Mucosa of rectum (tissue), 2 donors: ENCODE data around the gene MKRN1.
"Not testable (repeated sequence)": the region's sequence is repeated elsewhere in the genome, so short reads cannot be mapped to it uniquely, and the experiment has no call there.

Source experiments
- H3K27ac ChIP-seq, 2 donors: one replicate each; pipeline ENCODE4 v1.7.0; 2013; ENCODE audit warnings: inconsistent platforms in 2 of 2, low read depth in 2 of 2, low read length in 2 of 2
- H3K27me3 ChIP-seq, 2 donors: one replicate each; pipeline ENCODE4 v1.7.0; 2013; ENCODE audit warnings: low read length in 2 of 2; ENCODE audit not compliant: control insufficient read depth in 2 of 2, insufficient read depth in 2 of 2
- H3K36me3 ChIP-seq, 2 donors: one replicate each; pipeline ENCODE4 v1.7.0; 2013; ENCODE audit warnings: low read length in 2 of 2; ENCODE audit not compliant: control insufficient read depth in 2 of 2, insufficient read depth in 2 of 2
- H3K4me1 ChIP-seq, 2 donors: one replicate each; pipeline ENCODE4 v1.7.0; 2013; ENCODE audit warnings: low read length in 2 of 2, mild to moderate bottlenecking in 1 of 2; ENCODE audit not compliant: control insufficient read depth in 2 of 2, insufficient read depth in 2 of 2
- H3K4me3 ChIP-seq, 2 donors: one replicate each; pipeline ENCODE4 v1.7.0; 2013; ENCODE audit warnings: low read length in 2 of 2
- H3K9ac ChIP-seq, 2 donors: one replicate each; pipeline ENCODE4 v1.7.0; 2013; ENCODE audit warnings: low read length in 2 of 2, low read depth in 1 of 2, mild to moderate bottlenecking in 1 of 2
- H3K9me3 ChIP-seq, 2 donors: one replicate each; pipeline ENCODE4 v1.7.0; 2013; ENCODE audit warnings: low read length in 2 of 2; ENCODE audit not compliant: control insufficient read depth in 2 of 2
- donor health status: healthy.
- donor health status: Normal muscosa, but diverticular disease.

The MKRN1 gene

GRCh38 chr7:140512317-140513000, 33.2 kb upstream of the MKRN1 start:
- no peaks in the 10 kb centered on the region for H3K9me3 ChIP-seq
- peaks cover 19 to 24% of the 10 kb centered on the region in 2 donors for H3K4me1 ChIP-seq
- peak overlapping the region; percentile 92 for H3K27ac ChIP-seq
- peak overlapping the region in 1 of 2 donors; percentile 20 for H3K4me3 ChIP-seq
- peaks cover 0 to 3% of the 10 kb centered on the region in 2 donors for H3K27me3 ChIP-seq
- H3K36me3 ChIP-seq: no peaks in the 10 kb centered on the region
- peak overlapping the region; percentile 58 to 61 for H3K9ac ChIP-seq

DNA sequence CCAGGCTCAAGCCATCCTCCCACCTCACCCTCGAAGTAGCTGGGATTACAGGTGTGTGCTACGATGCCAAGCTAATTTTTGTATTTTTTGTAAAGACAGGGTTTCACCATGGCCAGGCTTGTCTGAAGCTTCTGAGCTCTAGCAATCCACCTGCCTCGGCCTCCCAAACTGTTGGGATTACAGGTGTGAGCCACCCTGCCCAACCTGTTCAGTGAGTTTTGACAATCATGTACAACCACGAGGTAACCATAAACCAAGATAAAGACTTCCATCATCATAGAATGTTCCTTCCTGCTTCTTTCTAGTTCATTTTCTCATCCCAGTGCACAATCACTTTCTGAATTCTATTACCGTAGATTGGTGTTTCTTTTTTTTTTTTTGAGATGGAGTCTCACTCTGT, 30.5 kb upstream of the MKRN1 start:
- Histone ChIP-seq H3K9me3 (no peaks in the 10 kb centered on the region), H3K4me3 (no peak overlapping the region), H3K27me3 (peaks cover 0 to 3% of the 10 kb centered on the region in 2 donors), H3K27ac (peak overlapping the region; percentile 78 to 81), H3K4me1 (peaks cover 26 to 34% of the 10 kb centered on the region in 2 donors), H3K9ac (no peak overlapping the region), H3K36me3 (no peaks in the 10 kb centered on the region)

DNA sequence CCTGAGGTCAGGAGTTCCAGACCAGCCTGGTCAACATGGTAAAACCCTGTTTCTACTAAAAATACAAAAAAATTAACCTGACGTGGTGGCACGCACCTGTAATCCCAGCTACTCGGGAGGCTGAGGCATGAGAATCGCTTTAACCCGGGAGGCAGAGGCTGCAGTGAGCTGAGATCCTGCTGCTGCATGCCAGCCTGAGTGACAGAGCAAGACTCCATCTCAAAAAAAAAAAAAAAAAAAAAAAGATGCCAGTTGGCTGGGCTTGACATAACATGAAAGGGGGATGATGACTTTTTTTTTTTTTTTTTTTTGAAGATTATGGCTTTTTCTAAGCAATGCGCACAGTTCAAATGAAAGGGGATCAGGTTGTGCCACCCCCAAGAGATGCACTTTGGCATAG, 28.3 kb upstream of the MKRN1 start:
- Histone ChIP-seq H3K27ac (peak overlapping the region; percentile 40 to 65), H3K4me1 (peaks cover 26 to 33% of the 10 kb centered on the region in 2 donors), H3K9ac (peak overlapping the region in 1 of 2 donors; percentile 26)
- not testable (repeated sequence) for H3K27me3 ChIP-seq, H3K4me3 ChIP-seq, H3K9me3 ChIP-seq, H3K36me3 ChIP-seq

GRCh38 chr7:140506788-140507464, 27.6 kb upstream of the MKRN1 start:
- Histone ChIP-seq H3K27me3 (no peaks in the 10 kb centered on the region), H3K9ac (no peak overlapping the region), H3K9me3 (no peaks in the 10 kb centered on the region), H3K27ac (peak overlapping the region in 1 of 2 donors; percentile 11), H3K4me1 (peaks cover 20 to 27% of the 10 kb centered on the region in 2 donors), H3K36me3 (no peaks in the 10 kb centered on the region), H3K4me3 (no peak overlapping the region)

DNA sequence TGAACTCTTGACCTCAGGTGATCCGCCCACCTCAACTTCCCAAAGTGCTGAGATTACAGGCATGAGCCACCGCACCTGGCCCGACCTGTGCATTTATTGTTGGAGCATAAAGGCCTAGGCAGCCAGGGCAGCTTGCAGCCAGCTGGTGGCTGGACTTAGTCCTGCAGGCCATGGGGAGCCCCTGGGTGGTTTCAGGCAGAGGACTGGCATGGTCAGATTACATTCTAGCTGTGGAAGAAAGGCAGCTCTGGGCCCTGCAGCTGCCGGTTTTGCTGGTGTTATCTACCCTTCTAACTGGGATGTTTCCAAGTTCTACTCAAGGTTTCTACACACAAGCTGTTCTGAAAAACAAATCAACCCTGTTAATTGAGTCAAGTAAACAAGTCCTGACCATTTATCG, 22.7 kb upstream of the MKRN1 start:
- Histone ChIP-seq H3K27me3 (no peaks in the 10 kb centered on the region), H3K4me3 (no peak overlapping the region), H3K9ac (no peak overlapping the region), H3K36me3 (no peaks in the 10 kb centered on the region), H3K4me1 (peaks cover 7 to 13% of the 10 kb centered on the region in 2 donors), H3K27ac (peak overlapping the region in 1 of 2 donors; percentile 38), H3K9me3 (no peaks in the 10 kb centered on the region)

DNA sequence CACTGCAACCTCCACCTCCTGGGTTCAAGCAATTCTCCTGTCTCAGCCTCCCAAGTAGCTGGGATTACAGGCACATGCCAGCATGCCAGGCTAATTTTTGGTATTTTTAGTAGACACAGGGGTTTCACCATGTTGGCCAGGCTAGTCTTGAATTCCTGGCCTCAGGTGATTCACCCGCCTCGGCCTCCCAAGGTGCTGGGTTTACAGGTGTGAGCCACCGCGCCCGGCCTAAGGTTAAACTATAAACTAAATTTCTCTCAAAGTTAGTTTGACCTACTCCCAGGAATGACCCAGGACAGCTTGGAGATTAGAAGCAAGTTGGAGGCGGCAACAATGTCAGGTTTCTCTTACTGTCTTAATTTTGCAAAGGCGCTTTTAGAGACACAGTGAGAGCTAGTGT, 18.5 kb upstream of the MKRN1 start:
- not testable (repeated sequence) for H3K4me1 ChIP-seq, H3K9ac ChIP-seq, H3K36me3 ChIP-seq, H3K9me3 ChIP-seq, H3K27me3 ChIP-seq
- Histone ChIP-seq H3K27ac (peak overlapping the region in 1 of 2 donors; percentile 56), H3K4me3 (peak overlapping the region in 1 of 2 donors; percentile 23)

DNA sequence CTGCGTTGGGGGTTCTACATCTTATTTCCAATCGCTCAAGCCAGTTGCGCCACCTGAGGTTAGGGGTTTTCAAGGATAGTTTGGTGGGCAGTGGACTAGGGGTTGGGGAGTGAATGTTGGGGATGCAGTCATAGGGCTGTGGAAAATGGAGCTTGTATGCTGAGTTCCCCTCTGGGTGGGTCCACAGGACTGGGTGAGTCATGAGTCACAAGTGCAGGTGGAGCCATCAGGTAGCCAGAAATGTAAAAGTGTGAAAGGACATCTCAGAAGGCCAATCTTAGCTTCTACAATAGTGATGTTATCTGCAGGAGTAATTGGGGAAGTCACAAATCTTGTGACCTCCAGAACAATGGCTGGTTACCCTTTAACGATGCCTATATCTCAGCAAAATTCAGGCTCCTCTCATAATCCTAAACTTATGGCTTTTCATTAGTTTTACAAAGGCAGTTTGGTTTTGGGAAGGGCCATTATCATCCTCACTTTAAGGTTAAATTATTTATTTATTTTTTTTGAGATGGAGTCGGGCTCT, 18.0 kb upstream of the MKRN1 start:
- peaks cover 2 to 8% of the 10 kb centered on the region in 2 donors for H3K4me1 ChIP-seq
- no peaks in the 10 kb centered on the region for H3K27me3 ChIP-seq
- no peaks in the 10 kb centered on the region for H3K9me3 ChIP-seq
- no peak overlapping the region for H3K27ac ChIP-seq
- no peak overlapping the region for H3K9ac ChIP-seq
- no peaks in the 10 kb centered on the region for H3K36me3 ChIP-seq
- no peak overlapping the region for H3K4me3 ChIP-seq

GRCh38 chr7:140495514-140496097, 16.3 kb upstream of the MKRN1 start:
- no peaks in the 10 kb centered on the region for H3K36me3 ChIP-seq
- H3K9ac ChIP-seq: no peak overlapping the region
- H3K9me3 ChIP-seq: no peaks in the 10 kb centered on the region
- H3K27me3 ChIP-seq: no peaks in the 10 kb centered on the region
- H3K4me1 ChIP-seq: peaks cover 2 to 8% of the 10 kb centered on the region in 2 donors
- H3K4me3 ChIP-seq: no peak overlapping the region
- H3K27ac ChIP-seq: no peak overlapping the region

DNA sequence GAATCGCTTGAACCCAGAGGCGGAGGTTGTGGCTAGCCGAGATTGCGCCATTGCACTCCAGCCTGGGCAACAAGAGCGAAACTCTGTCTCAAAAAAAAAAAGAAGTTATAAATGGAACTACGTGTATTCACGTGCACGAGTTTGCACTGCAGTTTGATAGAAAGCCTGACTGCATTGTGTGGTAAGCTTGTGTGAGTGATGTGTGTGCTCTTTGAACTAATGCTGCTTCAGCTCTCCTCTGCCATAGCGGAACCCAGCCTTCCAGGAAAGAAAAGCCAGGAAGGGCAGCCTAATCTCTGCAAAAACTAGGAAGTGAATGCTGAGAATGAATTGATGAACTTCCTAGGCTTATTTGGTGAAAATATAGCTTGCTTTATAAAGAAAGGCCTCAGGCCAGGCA, 15.6 kb upstream of the MKRN1 start:
- no peaks in the 10 kb centered on the region for H3K36me3 ChIP-seq
- H3K27ac ChIP-seq: no peak overlapping the region
- peaks cover 2 to 8% of the 10 kb centered on the region in 2 donors for H3K4me1 ChIP-seq
- H3K4me3 ChIP-seq: no peak overlapping the region
- no peak overlapping the region for H3K9ac ChIP-seq
- no peaks in the 10 kb centered on the region for H3K27me3 ChIP-seq
- H3K9me3 ChIP-seq: no peaks in the 10 kb centered on the region

DNA sequence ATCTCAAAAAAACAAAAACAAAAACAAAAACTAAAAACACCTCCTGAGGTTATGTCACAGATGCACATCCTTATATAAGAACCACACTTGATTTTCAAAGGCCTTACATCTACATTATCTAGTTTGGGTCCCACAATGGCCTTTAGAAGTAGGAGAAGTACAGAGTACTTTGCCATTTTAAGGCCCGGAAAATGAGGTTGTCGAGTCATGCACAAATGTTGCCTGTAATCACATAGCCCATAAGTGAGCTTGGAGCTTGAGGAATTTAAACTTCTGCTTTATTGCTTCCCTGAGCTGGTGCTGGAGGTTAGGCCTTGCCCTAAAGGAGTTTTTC, 9.7 kb upstream of the MKRN1 start:
- H3K9me3 ChIP-seq: no peaks in the 10 kb centered on the region
- no peaks in the 10 kb centered on the region for H3K36me3 ChIP-seq
- H3K4me1 ChIP-seq: peaks cover 4 to 11% of the 10 kb centered on the region in 2 donors
- H3K4me3 ChIP-seq: no peak overlapping the region
- H3K27me3 ChIP-seq: no peaks in the 10 kb centered on the region
- H3K9ac ChIP-seq: no peak overlapping the region
- no peak overlapping the region for H3K27ac ChIP-seq
